Fibroblast of villous mesenchyme (primary cell): ENCODE results near the gene MED25. TPM values are rescaled to one million over a fixed set of nuclear protein-coding genes. Genes with fewer than 3 reads are reported as not detected.

Experiments used
- DNase-seq: peaks from one replicate; pipeline ENCODE4 v3.0.0-alpha.2; 2010; ENCODE audit warnings: low read depth
- H3K4me3 ChIP-seq: 2 replicates; pipeline ENCODE4 v1.5.1; 2011; ENCODE audit warnings: low read depth, mild to moderate bottlenecking, low read length
- CTCF ChIP-seq: IDR thresholded peaks from 2 replicates; pipeline ENCODE4 v1.5.1; 2012; ENCODE audit warnings: low read depth, mild to moderate bottlenecking, low read length; ENCODE audit not compliant: insufficient read depth
- total RNA-seq: library from RNA; depleted of rRNA; stranded (reverse); fragments of >200 nt; gene quantifications from 2 replicates; pipeline ENCODE4 v1.2.3, GENCODE V29; 2012

Gene MED25
- total RNA-seq, 1 donor = 21.6 TPM

DNA sequence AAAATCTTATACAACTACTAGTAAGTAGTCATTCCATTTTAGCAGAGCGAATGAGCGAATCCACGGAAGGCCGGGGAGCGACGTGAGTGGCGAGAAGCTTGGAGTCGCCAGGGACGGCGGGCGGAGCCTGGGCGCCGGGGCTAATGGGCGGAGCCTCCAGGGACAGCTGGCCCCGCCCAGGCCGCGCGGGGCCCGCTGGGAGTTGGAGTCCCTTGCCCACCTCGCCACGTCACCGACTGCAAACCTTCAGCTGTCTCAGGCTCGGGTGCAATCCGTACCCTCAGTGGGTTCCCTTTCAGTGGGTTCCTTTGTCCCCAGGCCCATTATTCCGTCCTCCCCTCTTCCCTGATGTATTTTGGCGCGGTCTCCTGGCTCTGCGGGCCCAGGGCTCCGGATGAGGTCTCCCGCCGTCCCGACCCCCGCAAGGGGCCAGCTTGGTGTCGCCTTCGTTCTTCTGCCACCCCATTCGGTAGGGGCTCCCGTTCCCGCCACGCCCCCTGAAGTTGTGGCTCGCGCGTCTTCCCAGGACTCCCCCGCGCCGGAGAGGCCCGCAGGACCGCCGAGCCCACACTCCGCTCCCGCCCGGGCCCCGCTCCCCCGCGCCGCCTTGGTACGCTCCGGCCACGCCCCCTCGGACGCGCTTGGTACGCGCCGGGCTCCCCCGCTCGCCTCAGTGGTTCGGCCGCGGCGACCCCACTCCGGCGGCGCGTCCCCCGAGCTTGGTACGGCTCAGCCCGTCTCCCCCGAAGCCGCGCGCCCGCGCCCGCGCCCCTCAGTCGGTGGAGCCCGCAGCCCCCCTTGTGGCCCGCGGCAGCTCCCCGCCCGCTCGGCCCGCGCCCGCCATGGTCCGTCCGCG, 32.6 kb downstream of the MED25 start, which contains the start of gene PTOV1:
Gene PTOV1, plus strand, starts transcription at position 673 of the 856 bp plus-strand sequence.
- H3K4me3 ChIP-seq = peak within 1 kb of the TSS; percentile 89
- DNase-seq = peak; percentile 95
- no peak for TF ChIP-seq CTCF

- TF ChIP-seq CTCF = no peak
- peak; percentile 44 for DNase-seq
- H3K4me3 ChIP-seq = peak overlapping the region; percentile 89
Observed at GRCh38 chr19:49851456-49852259, 33.6 kb downstream of the MED25 start.

- no peak for TF ChIP-seq CTCF
Observed at GRCh38 chr19:49852631-49853126, 34.6 kb downstream of the MED25 start.

DNA sequence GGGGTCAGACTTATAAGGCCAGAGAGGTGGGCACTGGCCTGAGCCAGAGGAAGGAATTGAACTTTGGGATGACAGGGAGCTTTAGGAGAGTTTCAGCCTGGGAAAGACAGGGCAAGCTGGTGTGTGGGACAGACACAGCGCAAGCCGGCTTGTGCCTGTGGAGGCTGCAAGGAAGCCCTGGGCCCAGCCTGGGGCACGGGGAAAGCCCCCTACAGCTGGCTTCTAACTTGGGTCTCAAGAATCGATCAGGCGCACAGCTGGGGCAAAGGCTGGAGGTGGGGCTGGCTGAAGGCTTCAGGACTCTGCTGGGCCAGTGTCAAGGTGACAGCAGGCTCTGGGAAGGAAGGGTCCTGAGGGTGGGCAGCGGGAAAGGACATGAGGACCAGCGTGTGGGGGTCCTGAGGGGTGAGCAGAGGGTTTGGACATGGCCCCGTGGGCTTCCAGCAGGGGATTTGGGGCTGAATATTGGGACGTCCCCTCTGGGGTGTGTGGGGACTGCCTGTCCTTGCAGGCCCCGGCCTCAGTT, 35.8 kb downstream of the MED25 start:
- no peak for DNase-seq
- TF ChIP-seq CTCF = no peak
- H3K4me3 ChIP-seq = no peak overlapping the region

More at GRCh38 chr19:49852631-49853126, 34.6 kb downstream of the MED25 start:
- H3K4me3 ChIP-seq = peak overlapping the region; percentile 89
- DNase-seq = no peak

DNA sequence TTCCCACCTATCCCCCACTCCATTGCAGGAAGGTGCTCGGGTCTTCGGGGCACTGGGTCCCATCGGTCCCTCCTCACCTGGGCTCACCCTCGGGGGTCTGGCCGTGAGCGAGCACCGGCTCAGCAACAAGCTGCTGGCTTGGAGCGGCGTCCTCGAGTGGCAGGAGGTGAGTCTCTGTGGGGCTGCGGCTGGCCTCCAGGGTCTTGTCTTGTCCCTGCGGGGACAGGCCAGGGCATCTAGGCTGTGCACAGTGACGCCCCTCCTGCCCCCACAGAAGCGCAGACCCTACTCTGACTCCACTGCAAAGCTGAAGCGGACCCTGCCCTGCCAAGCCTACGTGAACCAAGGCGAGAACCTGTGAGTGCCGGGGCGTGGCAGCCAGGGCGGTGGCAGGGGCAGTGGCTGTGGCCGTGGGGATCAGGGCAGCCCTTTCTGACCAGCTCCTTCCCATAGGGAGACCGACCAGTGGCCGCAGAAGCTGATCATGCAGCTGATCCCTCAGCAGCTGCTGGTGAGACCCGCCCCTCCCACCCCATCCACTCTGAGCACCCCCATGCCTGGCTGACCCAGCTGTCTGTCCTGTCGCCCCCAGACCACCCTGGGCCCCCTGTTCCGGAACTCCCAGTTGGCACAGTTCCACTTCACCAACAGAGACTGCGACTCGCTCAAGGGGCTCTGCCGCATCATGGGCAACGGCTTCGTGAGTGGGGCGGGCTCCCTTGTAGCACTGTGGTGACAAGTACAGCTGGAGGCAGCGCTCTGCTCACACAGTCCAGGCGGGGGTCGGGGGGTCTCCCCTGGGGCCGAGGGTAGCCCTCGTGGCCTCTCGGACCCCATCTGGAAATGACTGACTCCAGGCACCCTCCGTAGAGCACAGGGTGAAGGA, 36.5 kb downstream of the MED25 start:
- no peak for TF ChIP-seq CTCF
- H3K4me3 ChIP-seq = no peak overlapping the region
- DNase-seq = no peak

DNA sequence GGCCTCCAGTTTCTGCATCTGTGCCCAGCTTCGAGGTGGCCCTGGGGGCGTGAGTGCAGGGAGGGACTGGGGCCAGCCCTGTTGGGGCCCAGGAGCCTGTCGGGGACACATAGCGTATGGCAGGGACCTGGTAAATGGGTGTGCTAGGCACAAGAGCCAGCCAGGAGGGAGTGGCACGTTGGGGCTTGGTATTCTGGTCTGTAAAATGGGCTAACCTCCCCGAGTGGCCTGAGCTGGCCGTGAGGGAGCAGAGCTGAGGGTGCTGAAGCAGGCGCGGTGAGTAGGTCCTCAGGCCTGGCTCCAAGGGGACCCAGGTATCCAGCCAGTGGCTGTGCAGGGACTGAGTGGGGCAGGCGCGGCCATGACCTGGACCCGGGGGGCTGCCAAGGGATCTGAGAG, 37.2 kb downstream of the MED25 start:
- no peak for TF ChIP-seq CTCF
- no peak overlapping the region for H3K4me3 ChIP-seq
- DNase-seq = no peak
